ENCODE results near the gene OR2S2.
"Not testable (repeated sequence)": the region's sequence is repeated elsewhere in the genome, so short reads cannot be mapped to it uniquely, and the experiment has no call there.

OR2S2 gene

GRCh38 chr9:35958104-35958837, at the start of gene OR2S2:
Gene OR2S2, minus strand, starts transcription at chr9:35958154. Its CDS starts 56 bp downstream, at chr9:35958098.
- DNase-seq, result no peak

- no peak for DNase-seq
These were observed 49.4 kb upstream of the OR2S2 start for GRCh38 chr9:36007316-36007708.

- no peak for DNase-seq
These were observed 48.8 kb upstream of the OR2S2 start for GRCh38 chr9:36006549-36007315.

GRCh38 chr9:36005891-36006290, 47.9 kb upstream of the OR2S2 start:
- no peak for DNase-seq

GRCh38 chr9:35998333-35998732, 40.4 kb upstream of the OR2S2 start:
- DNase-seq, result no peak

GRCh38 chr9:35997016-35997415, 39.1 kb upstream of the OR2S2 start:
- DNase-seq, result not testable (repeated sequence)

GRCh38 chr9:35996358-35996970, 38.5 kb upstream of the OR2S2 start:
- DNase-seq, result no peak

- no peak for DNase-seq
These were observed 37.0 kb upstream of the OR2S2 start for GRCh38 chr9:35994959-35995358.

GRCh38 chr9:35993976-35994720, 36.2 kb upstream of the OR2S2 start:
- DNase-seq, result no peak

- DNase-seq, result not testable (repeated sequence)
These were observed 35.2 kb upstream of the OR2S2 start for GRCh38 chr9:35993136-35993535.

- no peak for DNase-seq
These were observed 32.2 kb upstream of the OR2S2 start for GRCh38 chr9:35990155-35990554.

- DNase-seq, result no peak
These were observed 26.1 kb upstream of the OR2S2 start for GRCh38 chr9:35984021-35984420.

- DNase-seq, result no peak
These were observed 23.7 kb upstream of the OR2S2 start for GRCh38 chr9:35981699-35982098.

- no peak for DNase-seq
These were observed 22.5 kb upstream of the OR2S2 start for GRCh38 chr9:35980289-35981011.

- DNase-seq, result no peak
These were observed 20.8 kb upstream of the OR2S2 start for GRCh38 chr9:35978792-35979191.

GRCh38 chr9:35976726-35977125, 18.8 kb upstream of the OR2S2 start:
- DNase-seq, result no peak

- DNase-seq, result no peak
These were observed 16.8 kb upstream of the OR2S2 start for GRCh38 chr9:35974800-35975199.

GRCh38 chr9:35972093-35972492, 14.1 kb upstream of the OR2S2 start:
- no peak for DNase-seq

- no peak for DNase-seq
These were observed 9.1 kb upstream of the OR2S2 start for GRCh38 chr9:35967042-35967441.

GRCh38 chr9:35966433-35966832, 8.5 kb upstream of the OR2S2 start:
- no peak for DNase-seq

- DNase-seq, result no peak
These were observed 7.1 kb upstream of the OR2S2 start for GRCh38 chr9:35965011-35965410.

Data from anterior cingulate cortex (tissue), 58 donors.